ENCODE data around the gene PLAU. TPM values are rescaled to one million over a fixed set of nuclear protein-coding genes. Genes with fewer than 3 reads are reported as not detected.

Gene PLAU
- total and polyA plus RNA-seq, 2 of the 4 experiments (the other 2 are of a cell fraction), result 123 to 283 TPM

DNA sequence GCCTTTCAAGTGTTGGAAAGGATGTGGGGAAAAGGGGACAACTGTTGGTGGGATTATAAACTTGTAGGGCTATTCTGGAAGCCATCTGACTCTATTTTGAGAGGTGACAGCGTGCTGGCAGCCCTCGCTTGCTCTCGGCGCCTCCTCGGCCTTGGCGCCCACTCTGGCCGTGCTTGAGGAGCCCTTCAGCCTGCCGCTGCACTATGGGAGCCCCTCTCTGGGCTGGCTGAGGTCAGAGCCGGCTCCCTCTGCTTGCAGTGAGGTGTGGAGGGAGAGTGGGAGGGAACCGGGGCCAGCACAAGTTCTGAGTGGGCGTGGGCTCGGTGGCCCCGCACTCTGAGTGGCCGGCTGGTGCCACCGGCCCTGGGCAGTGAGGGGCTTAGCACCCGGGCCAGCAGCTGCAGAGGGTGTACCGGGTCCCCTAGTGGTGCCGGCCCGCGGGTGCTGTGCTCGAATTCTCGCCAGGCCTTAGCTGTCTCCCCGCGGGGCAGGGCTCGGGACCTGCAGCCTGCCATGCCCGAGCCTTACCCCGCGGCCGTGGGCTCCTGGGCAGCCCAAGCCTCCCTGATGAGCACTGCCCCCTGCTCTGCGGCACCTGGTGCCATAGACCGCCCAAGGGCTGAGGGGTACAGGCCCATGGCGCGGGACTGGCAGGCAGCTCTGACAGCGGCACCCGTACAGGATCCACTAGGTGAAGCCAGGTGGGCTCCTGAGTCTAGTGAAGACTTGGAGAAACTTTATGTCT, 33.6 kb downstream of the PLAU start:
- Histone ChIP-seq H2AK5ac (ENCODE audit: low read depth, low read length) (no peak overlapping the region), H3K4ac (ENCODE audit: low read depth, low read length) (no peak overlapping the region), H2BK120ac (ENCODE audit: low read depth, low read length) (no peak overlapping the region), H3K79me1 (ENCODE audit: low read depth in 1 of 2, low read length in 2 of 2) (peaks cover 0 to 6% of the 10 kb centered on the region in 2 experiments; a peak in 1 of 4 replicates), H2AK9ac (replicated peaks; ENCODE audit: low read depth, low read length, poor library complexity) (no peak overlapping the region), H3K4me1 (ENCODE audit: control insufficient read depth, insufficient read depth, low read length) (peaks cover 7% of the 10 kb centered on the region), H4K91ac (ENCODE audit: insufficient read depth, low read depth, low read length) (no peak overlapping the region), H3K9me1 (ENCODE audit: insufficient read depth, low read length) (peaks cover 6% of the 10 kb centered on the region; the same call in 1 of the 2 replicates), H3K18ac (ENCODE audit: low read depth, low read length) (no peak overlapping the region), H3K4me3 (ENCODE audit: insufficient read depth, low read depth, low read length) (no peak overlapping the region), H2BK5ac (ENCODE audit: low read depth, low read length, poor library complexity, severe bottlenecking) (no peak overlapping the region), H3K9ac (ENCODE audit: low read depth, low read length) (no peak overlapping the region), H4K5ac (ENCODE audit: low read depth, low read length) (no peak overlapping the region), H3K56ac (ENCODE audit: extremely low read depth, insufficient read depth, low read length) (no peak overlapping the region), H3K27me3 (ENCODE audit: control insufficient read depth, insufficient read depth, low read length) (no peaks in the 10 kb centered on the region), H2BK20ac (ENCODE audit: low read depth, low read length) (no peak overlapping the region), H3K23ac (ENCODE audit: low read depth, low read length) (no peak overlapping the region), H2BK15ac (ENCODE audit: low read depth, low read length) (no peak overlapping the region), H3K27ac (ENCODE audit: insufficient read depth, low read length) (no peak overlapping the region), H4K20me1 (ENCODE audit: insufficient read depth, low read length) (no peaks in the 10 kb centered on the region), H3K14ac (replicated peaks; ENCODE audit: low read depth, low read length) (no peak overlapping the region), H3K4me2 (ENCODE audit: low read depth, low read length) (no peak overlapping the region), H4K8ac (ENCODE audit: low read depth in 2 of 2, low read length in 2 of 2) (no peak overlapping the region), H3K36me3 (ENCODE audit: control insufficient read depth, insufficient read depth, low read length) (no peaks in the 10 kb centered on the region), H2AFZ (replicated peaks; ENCODE audit: low read length, poor library complexity) (no peak overlapping the region), H3K9me3 (ENCODE audit: control insufficient read depth, insufficient read depth, low read length) (no peaks in the 10 kb centered on the region; the same call in 1 of the 2 replicates)
- ATAC-seq (ENCODE audit: low read depth) (no peak), DNase-seq (no peak)
- dilution Hi-C loops (cut with HindIII; ENCODE audit: low sequenced_read_pairs, unreplicated experiment), result no loop called here
- TF ChIP-seq BHLHE40 (IDR thresholded peaks at IDR 0.05; ENCODE audit: low read depth, low read length), result no peak
- BruUV-seq (replicated peaks), result no TSS peak
- in situ Hi-C loops (cut with MboI; ENCODE audit: low sequenced_read_pairs), result no loop called here
- intact Hi-C loops (cut with micrococcal nuclease), result no loop called here
- ChIA-PET POLR2A (ENCODE audit: unreplicated experiment) (no interaction called here), CTCF (no interaction called here)
- WGBS, 2 experiments (ENCODE audit: extremely low coverage in 2 of 2, insufficient read length in 1 of 2), result 96% methylated on average over 23 of the region's 35 CpGs; no CpG with 5 or more reads in 1 of the 2 experiments
